HFFc6 (cell line): ENCODE results near the gene APOL5. TPM values are rescaled to one million over a fixed set of nuclear protein-coding genes. Genes with fewer than 3 reads are reported as not detected.
A peak's percentile ranks its signal among the peaks of the same experiment; 100 is the strongest.

Source experiments
- DNase-seq: peaks from one replicate; pipeline ENCODE4 v3.0.0-alpha.2; 2018
- H3K27ac Mint-ChIP-seq: 2 replicates; pipeline ENCODE4 v1.8.0; 2020; ENCODE audit warnings: mild to moderate bottlenecking, mixed read lengths
- H3K27me3 Mint-ChIP-seq: 2 replicates; pipeline ENCODE4 v1.8.0; 2021; ENCODE audit warnings: mild to moderate bottlenecking, moderate library complexity, mixed read lengths; ENCODE audit not compliant: insufficient read depth
- H3K36me3 Mint-ChIP-seq: 2 replicates; pipeline ENCODE4 v1.8.0; 2021; ENCODE audit warnings: low read depth, mixed read lengths
- H3K4me1 Mint-ChIP-seq: 2 replicates; pipeline ENCODE4 v1.8.0; 2020; ENCODE audit warnings: low read depth, mixed read lengths
- H3K4me3 Mint-ChIP-seq: 2 replicates; pipeline ENCODE4 v1.8.0; 2020; ENCODE audit warnings: mild to moderate bottlenecking, moderate library complexity, mixed read lengths
- H3K9me3 Mint-ChIP-seq: 2 replicates; pipeline ENCODE4 v1.8.0; 2020; ENCODE audit warnings: mild to moderate bottlenecking, mixed read lengths
- CTCF ChIP-seq: fragments of 200-600 bp; sonication (generic); IDR thresholded peaks from 2 replicates; pipeline ENCODE4 v1.5.0; 2021; ENCODE audit warnings: antibody characterized with exemption, mild to moderate bottlenecking
- total RNA-seq, 6 experiments: library from RNA; stranded (reverse); fragmentation: NEBNext Ultra II Directional; extraction: Animal tissue kit (Norgen Biotek cat#: 25700); gene quantifications; 2 replicates in 1 of 6; 3 replicates in 5 of 6; pipeline ENCODE4 v1.2.3, GENCODE V29; 2021

Gene APOL5
- total RNA-seq, 6 experiments from 2014 or later: not detected

- H3K4me3 Mint-ChIP-seq: peak overlapping the region; percentile 6; the same call in 1 of the 2 replicates
- TF ChIP-seq CTCF: no peak
- peak overlapping the region; percentile 96 for H3K27ac Mint-ChIP-seq
- H3K4me1 Mint-ChIP-seq: peaks cover 60% of the 10 kb centered on the region
- peaks cover 62% of the 10 kb centered on the region for H3K36me3 Mint-ChIP-seq
- H3K27me3 Mint-ChIP-seq: peaks cover 13% of the 10 kb centered on the region
- DNase-seq: no peak
- H3K9me3 Mint-ChIP-seq: no peaks in the 10 kb centered on the region
These were observed 22.9 kb downstream of the APOL5 start for GRCh38 chr22:35740616-35741015.

DNA sequence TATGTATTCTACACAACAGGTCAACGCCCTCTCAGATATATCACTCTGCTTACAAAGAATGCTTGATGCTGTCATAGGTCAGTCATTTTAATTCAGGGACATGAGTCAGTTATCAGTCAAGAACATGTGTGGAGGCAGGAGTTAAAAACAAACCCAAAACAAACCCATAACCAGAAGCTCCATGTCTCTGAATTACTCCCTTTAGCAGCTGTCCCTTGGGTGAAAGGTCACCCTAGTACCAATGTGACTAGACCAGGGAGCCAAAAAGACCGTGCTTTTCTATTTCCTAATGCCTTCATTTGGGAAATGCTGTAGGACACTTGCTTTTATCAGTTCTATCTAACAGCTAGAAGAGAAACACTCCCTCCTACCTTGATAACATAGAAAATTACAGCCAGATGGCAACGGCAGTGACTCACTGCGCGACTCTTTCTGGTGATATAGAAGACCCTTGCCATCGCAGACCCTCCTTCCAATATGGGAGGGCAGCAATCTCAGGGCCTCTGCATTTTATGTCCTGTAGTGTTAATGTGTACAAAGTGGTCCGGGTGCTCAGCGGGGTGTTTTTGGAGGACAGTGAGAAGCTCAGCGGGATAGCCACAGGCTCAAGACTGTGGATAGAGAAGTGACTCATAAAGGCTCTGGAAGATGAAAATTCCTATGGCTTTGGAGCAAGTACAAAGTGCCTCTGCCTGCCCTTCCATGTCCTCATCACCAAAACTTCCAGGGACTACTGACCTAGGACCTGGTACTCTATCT is 24.8 kb downstream of the APOL5 start:
- peak overlapping the region; percentile 96 for H3K27ac Mint-ChIP-seq
- TF ChIP-seq CTCF: no peak
- H3K27me3 Mint-ChIP-seq: peaks cover 14% of the 10 kb centered on the region
- no peaks in the 10 kb centered on the region for H3K9me3 Mint-ChIP-seq
- peaks cover 80% of the 10 kb centered on the region for H3K4me1 Mint-ChIP-seq
- H3K36me3 Mint-ChIP-seq: peaks cover 55% of the 10 kb centered on the region
- H3K4me3 Mint-ChIP-seq: peak overlapping the region; percentile 82
- DNase-seq: peak; percentile 82

- H3K36me3 Mint-ChIP-seq: peaks cover 46% of the 10 kb centered on the region
These were observed 25.7 kb downstream of the APOL5 start for GRCh38 chr22:35743326-35743860.

DNA sequence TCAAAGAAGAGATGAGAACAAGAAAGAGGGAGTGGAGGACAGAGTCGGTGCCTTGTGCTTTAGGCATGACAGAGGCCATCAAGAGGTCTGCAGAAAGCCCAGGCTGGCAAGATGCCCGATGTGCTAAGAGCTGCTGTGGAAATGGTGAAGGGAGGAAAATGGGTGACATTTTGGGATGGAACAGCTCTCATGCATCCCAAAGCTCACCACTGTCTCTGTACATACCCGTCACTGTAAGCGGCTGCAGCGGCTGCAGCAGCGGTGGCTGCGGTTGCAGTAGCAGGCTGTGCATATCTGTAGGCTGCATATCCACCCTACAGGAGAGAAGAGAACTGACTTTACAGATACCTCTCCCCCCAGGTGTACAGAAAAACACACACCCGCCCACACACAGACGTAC is 28.6 kb downstream of the APOL5 start:
- DNase-seq: no peak
- Mint-ChIP-seq H3K4me1 (peaks cover 100% of the 10 kb centered on the region), H3K36me3 (peaks cover 39% of the 10 kb centered on the region), H3K27me3 (peaks cover 14% of the 10 kb centered on the region), H3K9me3 (no peaks in the 10 kb centered on the region), H3K4me3 (peak overlapping the region; percentile 23; the same call in 1 of the 2 replicates), H3K27ac (peak overlapping the region; percentile 36)
- TF ChIP-seq CTCF: no peak

More at GRCh38 chr22:35743326-35743860, 25.7 kb downstream of the APOL5 start:
- Mint-ChIP-seq H3K27ac (peak overlapping the region; percentile 96), H3K4me1 (peaks cover 88% of the 10 kb centered on the region), H3K4me3 (peak overlapping the region; percentile 82), H3K27me3 (peaks cover 14% of the 10 kb centered on the region), H3K9me3 (no peaks in the 10 kb centered on the region)
- no peak for TF ChIP-seq CTCF
- DNase-seq: peak; percentile 20

GRCh38 chr22:35746946-35747703 is 29.5 kb downstream of the APOL5 start:
- Mint-ChIP-seq H3K27me3 (peaks cover 10% of the 10 kb centered on the region), H3K27ac (peak overlapping the region; percentile 72), H3K4me1 (peaks cover 93% of the 10 kb centered on the region), H3K36me3 (peaks cover 38% of the 10 kb centered on the region), H3K9me3 (no peaks in the 10 kb centered on the region), H3K4me3 (no peak overlapping the region; the same call in 1 of the 2 replicates)
- DNase-seq: peak; percentile 28
- TF ChIP-seq CTCF: no peak
